HFF-Myc (cell line): ENCODE results near the gene ATXN7L2.
A peak's percentile ranks its signal among the peaks of the same experiment; 100 is the strongest.

Experiments
- DNase-seq: peaks from one replicate; pipeline ENCODE4 v3.0.0-alpha.2; 2011; ENCODE audit warnings: low read depth; ENCODE audit errors: extremely low read depth
- H3K4me3 ChIP-seq: replicated peaks from 2 replicates; pipeline ENCODE4 v1.5.1; 2011; ENCODE audit warnings: low read depth, mild to moderate bottlenecking, control low read depth, low read length
- TF ChIP-seq, protein P1 (sequence below): IDR thresholded peaks from 2 replicates; pipeline ENCODE4 v1.5.1; 2012; ENCODE audit warnings: mild to moderate bottlenecking, low read depth, low read length, control low read depth; ENCODE audit errors: missing control alignments

ATXN7L2 gene

GRCh38 chr1:109501644-109502363, 18.1 kb downstream of the ATXN7L2 start:
- TF ChIP-seq, protein P1, sequence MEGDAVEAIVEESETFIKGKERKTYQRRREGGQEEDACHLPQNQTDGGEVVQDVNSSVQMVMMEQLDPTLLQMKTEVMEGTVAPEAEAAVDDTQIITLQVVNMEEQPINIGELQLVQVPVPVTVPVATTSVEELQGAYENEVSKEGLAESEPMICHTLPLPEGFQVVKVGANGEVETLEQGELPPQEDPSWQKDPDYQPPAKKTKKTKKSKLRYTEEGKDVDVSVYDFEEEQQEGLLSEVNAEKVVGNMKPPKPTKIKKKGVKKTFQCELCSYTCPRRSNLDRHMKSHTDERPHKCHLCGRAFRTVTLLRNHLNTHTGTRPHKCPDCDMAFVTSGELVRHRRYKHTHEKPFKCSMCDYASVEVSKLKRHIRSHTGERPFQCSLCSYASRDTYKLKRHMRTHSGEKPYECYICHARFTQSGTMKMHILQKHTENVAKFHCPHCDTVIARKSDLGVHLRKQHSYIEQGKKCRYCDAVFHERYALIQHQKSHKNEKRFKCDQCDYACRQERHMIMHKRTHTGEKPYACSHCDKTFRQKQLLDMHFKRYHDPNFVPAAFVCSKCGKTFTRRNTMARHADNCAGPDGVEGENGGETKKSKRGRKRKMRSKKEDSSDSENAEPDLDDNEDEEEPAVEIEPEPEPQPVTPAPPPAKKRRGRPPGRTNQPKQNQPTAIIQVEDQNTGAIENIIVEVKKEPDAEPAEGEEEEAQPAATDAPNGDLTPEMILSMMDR = no peak
- H3K4me3 ChIP-seq = no peak overlapping the region
- no peak for DNase-seq

- DNase-seq = no peak
- no peak overlapping the region for H3K4me3 ChIP-seq
- TF ChIP-seq, protein P1 = no peak
These were observed 18.7 kb downstream of the ATXN7L2 start for GRCh38 chr1:109502364-109502851.

- TF ChIP-seq, protein P1 = no peak
- no peak for DNase-seq
- H3K4me3 ChIP-seq = no peak overlapping the region
These were observed 20.2 kb downstream of the ATXN7L2 start for GRCh38 chr1:109503935-109504334.

DNA sequence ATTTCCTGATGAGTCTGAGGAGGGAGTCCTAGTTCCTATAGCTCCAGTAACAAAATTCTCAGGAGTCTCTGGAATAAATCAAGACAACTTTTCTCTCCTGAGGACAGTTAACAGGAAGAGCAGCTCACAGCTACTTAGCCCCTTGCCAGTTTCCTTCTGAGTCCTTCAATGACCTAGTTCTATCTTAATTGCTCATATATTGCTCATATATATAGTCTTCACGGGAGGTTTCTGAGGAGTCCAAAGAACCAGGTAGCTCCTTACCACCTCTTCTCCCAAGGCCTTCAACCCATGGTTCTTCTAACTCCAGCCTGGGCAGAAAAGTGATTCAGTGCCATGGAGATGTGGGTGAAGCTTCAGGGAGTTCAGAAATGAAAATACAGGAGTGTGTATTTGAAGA, 21.3 kb downstream of the ATXN7L2 start:
- no peak for DNase-seq
- no peak overlapping the region for H3K4me3 ChIP-seq
- TF ChIP-seq, protein P1 = no peak

DNA sequence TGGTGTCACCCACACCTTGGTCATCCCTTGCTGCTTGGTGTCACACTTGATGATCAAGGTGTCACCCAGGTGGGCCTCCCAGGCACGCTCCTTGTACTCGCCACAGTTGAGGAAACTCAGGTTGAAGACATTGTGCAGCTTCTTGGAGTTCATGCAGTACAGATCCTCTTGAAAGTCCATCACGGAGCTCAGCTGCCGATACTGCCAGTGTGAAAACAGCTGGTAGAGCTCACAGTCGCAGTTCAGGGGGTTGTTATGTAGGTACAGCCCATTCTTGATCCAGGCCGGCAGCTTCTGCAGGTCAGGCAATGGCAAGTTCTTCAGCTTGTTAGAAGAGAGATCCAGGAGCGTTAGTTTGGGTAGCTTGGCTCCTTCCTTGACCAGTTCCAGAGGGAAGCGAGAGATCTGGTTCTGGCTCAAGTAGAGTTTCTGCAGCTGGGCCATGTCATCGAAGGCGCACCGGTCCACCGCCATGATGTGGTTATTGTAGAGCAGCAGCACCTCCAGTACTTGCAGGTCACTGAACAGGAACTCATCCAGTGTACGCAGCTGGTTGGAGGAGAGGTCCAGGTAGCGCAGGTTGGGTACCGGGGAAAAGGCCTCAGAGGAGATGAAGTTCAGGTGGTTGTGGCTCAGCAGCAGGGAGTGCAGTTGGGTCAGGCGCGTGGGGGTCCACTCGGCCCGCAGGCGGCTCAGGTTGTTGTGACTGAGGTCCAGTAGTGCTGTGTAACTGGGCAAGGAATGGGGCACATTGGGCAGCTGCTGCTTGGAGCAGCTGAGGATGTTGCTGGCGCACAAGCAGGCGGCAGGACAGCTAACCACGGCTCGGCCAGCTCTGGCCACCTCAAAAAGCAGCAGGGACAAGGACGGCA, 24.5 kb downstream of the ATXN7L2 start:
- no peak overlapping the region for H3K4me3 ChIP-seq
- no peak for DNase-seq
- TF ChIP-seq, protein P1 = no peak

- TF ChIP-seq, protein P1 = no peak
- peak overlapping the region; percentile 46 for H3K4me3 ChIP-seq
- DNase-seq = no peak
These were observed 25.1 kb downstream of the ATXN7L2 start for GRCh38 chr1:109508873-109509175.
